ENCODE data around the gene ICAM2.

GRCh38 chr17:64040206-64040605, 19.8 kb upstream of the ICAM2 start:
- TF ChIP-seq CTCF (IDR thresholded peaks at IDR 0.05) (no peak), SMC3 (IDR thresholded peaks at IDR 0.05; ENCODE audit: low read depth, low read length) (no peak), NRF1 (IDR thresholded peaks at IDR 0.05; ENCODE audit: low read depth, low read length) (no peak), RAD21 (IDR thresholded peaks at IDR 0.05; ENCODE audit: low read length) (no peak), USF1 (IDR thresholded peaks at IDR 0.05; ENCODE audit: borderline replicate concordance, low read depth) (no peak), EZH2phosphoT487 (IDR thresholded peaks at IDR 0.05; ENCODE audit: borderline replicate concordance, low read depth) (no peak), REST (IDR thresholded peaks at IDR 0.05; ENCODE audit: low read depth, low read length) (no peak), USF2 (IDR thresholded peaks at IDR 0.05; ENCODE audit: borderline replicate concordance, low read depth, low read length) (no peak), EP300 (IDR thresholded peaks at IDR 0.05; ENCODE audit: borderline replicate concordance in 1 of 2, low read depth in 1 of 2, low read length in 1 of 2) (no peak), POLR2AphosphoS5 (IDR thresholded peaks at IDR 0.05; ENCODE audit: low read depth, low read length) (no peak)

Measured in SK-N-SH (cell line).